SH-SY5Y (cell line): ENCODE data around the gene RAD51B.

Experiments
- GATA2 ChIP-seq: IDR thresholded peaks from 2 replicates; pipeline ENCODE4 v1.6.1; 2011; ENCODE audit warnings: mild to moderate bottlenecking, low read depth, low read length
- GATA3 ChIP-seq: IDR thresholded peaks from 2 replicates; pipeline ENCODE4 v1.6.1; 2011; ENCODE audit warnings: low read depth, mild to moderate bottlenecking, low read length, moderate library complexity

- TF ChIP-seq GATA3 (no peak), GATA2 (no peak)
Observed at GRCh38 chr14:68284834-68285233, 465.3 kb downstream of the RAD51B start.
